HK-2 (cell line): ENCODE measurements around the gene RGS9BP.
"Not testable (repeated sequence)": the region's sequence is repeated elsewhere in the genome, so short reads cannot be mapped to it uniquely, and the experiment has no call there.

Experiments
- DNase-seq: peaks from one replicate; pipeline ENCODE4 v3.0.0-alpha.2; 2018; ENCODE audit not compliant: unreplicated experiment

The RGS9BP gene

GRCh38 chr19:32695506-32695905 lies 19.9 kb downstream of the RGS9BP start:
- DNase-seq = not testable (repeated sequence)

GRCh38 chr19:32696771-32697170 lies 21.1 kb downstream of the RGS9BP start:
- DNase-seq = not testable (repeated sequence)

GRCh38 chr19:32700129-32700528 lies 24.5 kb downstream of the RGS9BP start:
- DNase-seq = not testable (repeated sequence)

DNA sequence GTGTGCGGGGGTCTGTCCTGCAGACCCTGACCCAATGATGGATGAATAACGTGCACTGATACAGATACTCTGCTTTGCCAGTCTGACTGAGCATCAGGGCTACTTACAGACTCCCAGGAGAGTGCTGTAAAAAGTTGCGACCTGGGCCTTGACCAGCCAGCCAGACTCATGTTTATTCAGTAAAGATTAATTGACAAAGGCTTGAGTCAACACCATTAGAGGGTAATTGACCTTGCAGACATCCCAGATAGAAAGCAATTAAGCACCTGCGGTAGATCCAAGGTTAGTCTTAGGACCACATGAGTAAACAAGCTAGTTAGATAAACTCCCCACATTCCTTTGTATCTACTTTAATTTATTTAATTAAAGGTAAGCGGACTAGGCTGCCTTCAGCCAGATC lies 26.4 kb downstream of the RGS9BP start:
- DNase-seq = no peak

- not testable (repeated sequence) for DNase-seq
Measured at GRCh38 chr19:32704006-32704405, 28.4 kb downstream of the RGS9BP start.

DNA sequence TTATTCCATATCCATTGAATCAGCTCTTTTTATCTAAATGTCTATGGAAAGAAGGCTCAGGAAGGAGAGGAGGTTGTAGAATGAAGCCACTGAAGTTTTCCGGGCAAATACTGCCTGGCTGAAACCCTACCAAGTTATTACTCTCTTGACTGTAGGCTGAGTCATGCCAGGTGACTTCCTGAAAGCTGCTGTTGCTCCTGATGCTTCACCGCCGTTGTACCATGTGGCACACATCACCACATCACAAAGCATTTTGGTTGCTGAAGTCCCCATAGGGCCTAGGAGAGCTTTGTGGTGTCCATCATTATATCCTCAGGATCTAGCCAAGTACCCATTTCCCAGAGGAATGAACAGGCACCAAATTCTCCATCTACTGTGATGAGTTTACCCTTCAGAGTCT lies 32.8 kb downstream of the RGS9BP start:
- no peak for DNase-seq

GRCh38 chr19:32709032-32709431 lies 33.4 kb downstream of the RGS9BP start:
- no peak for DNase-seq

DNA sequence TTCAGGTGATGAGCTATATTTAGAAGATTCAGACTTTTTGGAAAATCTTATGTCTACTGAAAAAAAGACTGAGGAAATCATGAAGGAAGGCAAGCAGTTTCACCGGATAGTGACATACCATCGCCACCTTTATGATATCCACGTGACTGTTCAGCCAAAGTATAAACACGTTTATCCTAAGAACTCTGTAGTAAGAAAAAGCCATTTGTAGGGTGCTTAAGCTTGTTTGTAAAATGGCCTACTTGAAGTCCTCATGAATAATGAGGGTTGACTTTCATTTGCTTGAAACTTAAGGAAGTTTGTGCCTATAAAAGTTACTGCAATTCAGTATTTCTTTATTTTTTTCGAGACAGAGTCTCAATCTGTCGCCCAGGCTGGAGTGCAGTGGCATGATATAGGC lies 36.1 kb downstream of the RGS9BP start:
- no peak for DNase-seq

DNA sequence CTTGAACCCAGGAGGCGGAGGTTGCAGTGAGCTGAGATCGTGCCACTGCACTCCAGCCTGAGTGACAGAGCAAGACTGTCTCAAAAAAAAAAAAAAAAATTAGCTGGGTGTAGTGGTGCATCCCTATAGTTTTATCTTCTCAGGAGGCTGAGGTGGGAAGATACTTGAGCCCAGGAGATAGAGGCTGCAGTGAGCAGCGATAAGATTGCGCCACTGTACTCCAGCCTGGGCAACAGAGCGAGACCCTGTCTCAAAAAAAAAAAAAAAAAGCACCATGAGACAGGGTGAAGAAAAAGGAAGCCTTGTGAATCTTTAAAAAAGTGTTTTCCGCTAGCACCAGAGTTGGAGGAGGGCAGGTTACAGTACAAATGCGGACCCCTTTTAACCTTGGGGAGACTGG lies 40.6 kb downstream of the RGS9BP start:
- DNase-seq = not testable (repeated sequence)

- DNase-seq = no peak
Measured at GRCh38 chr19:32717496-32717895, 41.8 kb downstream of the RGS9BP start.

GRCh38 chr19:32718286-32718685 lies 42.6 kb downstream of the RGS9BP start:
- no peak for DNase-seq

DNA sequence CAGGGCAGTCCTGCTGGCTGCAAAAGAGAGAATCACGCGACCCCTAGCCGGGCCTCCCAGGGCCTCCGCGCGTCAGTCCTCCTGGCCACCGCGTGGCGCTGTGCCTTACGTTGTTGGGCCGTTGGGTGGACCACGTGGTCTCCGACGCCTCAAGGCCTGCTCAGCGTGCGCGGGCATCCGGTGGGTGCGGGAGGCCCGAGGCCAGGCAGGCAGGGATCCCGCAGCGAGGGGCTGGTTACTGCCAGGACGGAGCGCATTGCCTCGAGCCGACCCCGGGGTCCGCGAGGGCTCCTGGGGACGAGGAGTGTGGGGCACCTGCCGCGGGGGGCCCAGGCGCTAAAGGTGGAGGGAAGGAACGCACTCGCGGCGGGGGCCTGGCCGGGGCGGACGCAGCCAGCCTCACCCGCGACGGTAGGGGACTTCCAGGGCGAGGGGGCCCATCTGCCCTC lies 44.0 kb downstream of the RGS9BP start, which contains the start of gene TDRD12:
TDRD12 (plus strand) TSS at position 157 of the 449 bp plus-strand sequence. CDS start 306 bp downstream, outside the sequence.
- no peak for DNase-seq

- no peak for DNase-seq
Measured at GRCh38 chr19:32720216-32720935, 44.7 kb downstream of the RGS9BP start.

DNA sequence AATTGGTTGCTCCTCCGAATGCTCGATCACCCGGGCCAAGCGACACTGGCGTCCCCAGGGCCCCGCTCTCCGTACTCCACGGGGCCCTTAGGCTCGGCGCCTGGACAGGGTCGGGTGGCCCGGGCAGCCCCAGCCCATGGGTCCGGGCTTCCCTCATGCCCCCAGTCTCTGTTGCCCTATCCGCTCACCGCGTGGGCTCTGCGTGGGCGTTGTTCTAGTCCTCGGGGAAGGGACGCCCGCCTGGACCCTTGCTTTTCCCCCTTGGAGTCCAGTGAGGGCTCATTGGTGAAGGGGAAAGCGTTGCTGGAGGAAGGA lies 45.2 kb downstream of the RGS9BP start:
- no peak for DNase-seq
